Nephron progenitor cell (in vitro differentiated cells): ENCODE measurements around the gene GLDN.

Experiments
- DNase-seq: peaks from one replicate; pipeline ENCODE4 v3.0.0; 2021
- H3K27ac Mint-ChIP-seq: 2 replicates; pipeline ENCODE4 v1.8.0; 2021; ENCODE audit warnings: mild to moderate bottlenecking, moderate library complexity, mixed read lengths
- H3K27me3 Mint-ChIP-seq: 2 replicates; pipeline ENCODE4 v1.8.0; 2021; ENCODE audit warnings: mild to moderate bottlenecking, low read depth, mixed read lengths; ENCODE audit not compliant: poor library complexity
- H3K36me3 Mint-ChIP-seq: 2 replicates; pipeline ENCODE4 v1.8.0; 2021; ENCODE audit warnings: low read depth, mixed read lengths
- H3K4me1 Mint-ChIP-seq: 2 replicates; pipeline ENCODE4 v1.8.0; 2021; ENCODE audit warnings: mixed read lengths
- H3K4me3 Mint-ChIP-seq: 2 replicates; pipeline ENCODE4 v1.8.0; 2021; ENCODE audit warnings: mild to moderate bottlenecking, moderate library complexity, mixed read lengths
- H3K9me3 Mint-ChIP-seq: 2 replicates; pipeline ENCODE4 v1.8.0; 2021; ENCODE audit warnings: mild to moderate bottlenecking, moderate library complexity, mixed read lengths
- CTCF ChIP-seq: fragments of 200-600 bp; sonication (generic); IDR thresholded peaks from 2 replicates; pipeline ENCODE4 v1.5.0; 2021; ENCODE audit warnings: antibody characterized with exemption

The GLDN gene

GRCh38 chr15:51371266-51371665, 29.8 kb downstream of the GLDN start:
- TF ChIP-seq CTCF, result no peak
- H3K36me3 Mint-ChIP-seq, result no peaks in the 10 kb centered on the region

GRCh38 chr15:51374131-51374530, 32.7 kb downstream of the GLDN start:
- no peak for TF ChIP-seq CTCF
- DNase-seq, result no peak
- H3K9me3 Mint-ChIP-seq, result no peaks in the 10 kb centered on the region
- H3K27me3 Mint-ChIP-seq, result peaks cover 13% of the 10 kb centered on the region
- H3K27ac Mint-ChIP-seq, result no peak overlapping the region
- H3K4me1 Mint-ChIP-seq, result peaks cover 4% of the 10 kb centered on the region
- no peak overlapping the region for H3K4me3 Mint-ChIP-seq
- H3K36me3 Mint-ChIP-seq, result no peaks in the 10 kb centered on the region

More at GRCh38 chr15:51371266-51371665, 29.8 kb downstream of the GLDN start:
- H3K4me1 Mint-ChIP-seq, result peaks cover 16% of the 10 kb centered on the region
- peaks cover 7% of the 10 kb centered on the region for H3K27me3 Mint-ChIP-seq
- no peak overlapping the region for H3K4me3 Mint-ChIP-seq
- H3K9me3 Mint-ChIP-seq, result no peaks in the 10 kb centered on the region
- DNase-seq, result no peak
- H3K27ac Mint-ChIP-seq, result no peak overlapping the region

- Mint-ChIP-seq H3K9me3 (no peaks in the 10 kb centered on the region), H3K27me3 (peaks cover 15% of the 10 kb centered on the region), H3K4me1 (peaks cover 2% of the 10 kb centered on the region), H3K4me3 (no peak overlapping the region), H3K36me3 (no peaks in the 10 kb centered on the region), H3K27ac (no peak overlapping the region)
- DNase-seq, result no peak
- no peak for TF ChIP-seq CTCF
These were observed 34.6 kb downstream of the GLDN start for GRCh38 chr15:51375966-51376640.

- no peaks in the 10 kb centered on the region for H3K36me3 Mint-ChIP-seq
- DNase-seq, result no peak
These were observed 35.8 kb downstream of the GLDN start for GRCh38 chr15:51377038-51377786.

GRCh38 chr15:51378406-51378805, 37.0 kb downstream of the GLDN start:
- Mint-ChIP-seq H3K4me3 (no peak overlapping the region), H3K27me3 (peaks cover 12% of the 10 kb centered on the region), H3K9me3 (no peaks in the 10 kb centered on the region), H3K4me1 (peaks cover 10% of the 10 kb centered on the region), H3K27ac (no peak overlapping the region), H3K36me3 (no peaks in the 10 kb centered on the region)
- DNase-seq, result no peak
- no peak for TF ChIP-seq CTCF

More at GRCh38 chr15:51377038-51377786, 35.8 kb downstream of the GLDN start:
- Mint-ChIP-seq H3K4me3 (no peak overlapping the region), H3K27me3 (peaks cover 15% of the 10 kb centered on the region), H3K27ac (no peak overlapping the region), H3K9me3 (no peaks in the 10 kb centered on the region), H3K4me1 (peaks cover 5% of the 10 kb centered on the region)
- TF ChIP-seq CTCF, result no peak
